ENCODE measurements around the gene TMEM240.

Gene TMEM240

DNA sequence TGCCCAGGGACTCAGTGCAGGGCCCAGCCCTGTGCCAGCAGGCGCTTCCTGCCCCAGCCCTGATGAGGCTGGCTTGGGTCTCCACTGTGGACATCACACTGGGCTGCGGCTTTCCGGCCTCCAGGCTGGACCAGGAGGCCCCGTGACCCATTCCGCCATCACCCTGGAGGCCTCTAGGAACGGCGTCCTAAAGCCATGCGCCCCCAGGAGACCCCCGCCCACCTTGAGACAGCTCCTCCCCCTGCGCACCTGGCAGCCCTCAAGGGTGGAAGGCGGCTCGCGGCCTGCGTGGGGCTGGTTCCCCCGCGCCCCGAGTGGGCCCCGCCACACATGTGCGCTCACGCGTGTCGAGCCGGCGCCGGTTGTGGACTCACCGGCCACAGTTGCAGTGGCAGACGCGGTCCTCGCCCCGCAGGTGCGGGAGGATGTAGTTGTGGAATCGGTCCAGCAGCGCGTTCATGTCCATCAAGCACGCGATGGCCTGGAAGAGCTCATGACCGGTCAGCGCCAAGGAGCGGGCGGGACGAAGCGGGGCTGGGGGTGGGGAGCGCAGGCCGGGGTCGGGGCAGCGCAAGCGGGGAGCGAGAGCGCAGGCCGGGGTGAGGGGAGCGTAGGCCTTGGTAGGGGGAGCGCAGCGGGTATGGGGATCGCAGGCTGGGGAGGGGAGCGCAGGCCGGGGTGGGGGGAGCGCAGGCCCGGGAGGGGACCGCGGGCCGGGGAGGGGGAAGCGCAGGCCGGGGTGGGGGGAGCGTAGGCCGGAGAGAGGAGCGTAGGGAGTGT is 924 bp downstream of the TMEM240 start:
- Histone ChIP-seq H2AFZ (ENCODE audit: low read depth) (no peak overlapping the region), H3K79me2 (ENCODE audit: insufficient read depth, low read depth) (no peaks in the 10 kb centered on the region), H3K4me2 (no peak overlapping the region), H3K4me3 (IDR thresholded peaks at IDR 0.05; ENCODE audit: insufficient read depth, low read depth, low read length) (no peak overlapping the region), H3K27me3 (ENCODE audit: insufficient read depth, low read depth) (no peaks in the 10 kb centered on the region), H3K27ac (no peak overlapping the region), H3K36me3 (ENCODE audit: insufficient read depth) (no peaks in the 10 kb centered on the region), H4K20me1 (ENCODE audit: insufficient read depth) (no peaks in the 10 kb centered on the region), H3K9ac (no peak overlapping the region), H3K4me1 (ENCODE audit: low read depth, poor library complexity, severe bottlenecking) (no peaks in the 10 kb centered on the region)
- TF ChIP-seq, protein P1, sequence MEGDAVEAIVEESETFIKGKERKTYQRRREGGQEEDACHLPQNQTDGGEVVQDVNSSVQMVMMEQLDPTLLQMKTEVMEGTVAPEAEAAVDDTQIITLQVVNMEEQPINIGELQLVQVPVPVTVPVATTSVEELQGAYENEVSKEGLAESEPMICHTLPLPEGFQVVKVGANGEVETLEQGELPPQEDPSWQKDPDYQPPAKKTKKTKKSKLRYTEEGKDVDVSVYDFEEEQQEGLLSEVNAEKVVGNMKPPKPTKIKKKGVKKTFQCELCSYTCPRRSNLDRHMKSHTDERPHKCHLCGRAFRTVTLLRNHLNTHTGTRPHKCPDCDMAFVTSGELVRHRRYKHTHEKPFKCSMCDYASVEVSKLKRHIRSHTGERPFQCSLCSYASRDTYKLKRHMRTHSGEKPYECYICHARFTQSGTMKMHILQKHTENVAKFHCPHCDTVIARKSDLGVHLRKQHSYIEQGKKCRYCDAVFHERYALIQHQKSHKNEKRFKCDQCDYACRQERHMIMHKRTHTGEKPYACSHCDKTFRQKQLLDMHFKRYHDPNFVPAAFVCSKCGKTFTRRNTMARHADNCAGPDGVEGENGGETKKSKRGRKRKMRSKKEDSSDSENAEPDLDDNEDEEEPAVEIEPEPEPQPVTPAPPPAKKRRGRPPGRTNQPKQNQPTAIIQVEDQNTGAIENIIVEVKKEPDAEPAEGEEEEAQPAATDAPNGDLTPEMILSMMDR (conservative IDR thresholded peaks at IDR 0.05; ENCODE audit: low read depth, low read length): no peak

DNA sequence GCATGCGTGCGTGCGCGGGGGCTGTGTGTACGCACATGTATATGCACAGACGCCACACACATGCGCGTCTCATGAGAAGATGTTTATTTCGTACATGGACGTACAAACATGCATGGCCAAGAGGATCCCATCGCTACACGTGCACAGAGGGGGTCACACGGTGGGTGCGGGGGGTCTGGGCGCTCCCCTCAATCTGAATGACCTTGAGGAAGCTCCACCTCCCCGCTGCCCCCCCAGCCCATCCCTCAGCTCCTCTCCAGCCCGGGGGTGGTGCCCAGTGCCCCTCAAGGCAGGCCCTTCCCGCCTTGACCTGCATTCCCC is 1.5 kb downstream of the TMEM240 start:
- Histone ChIP-seq H3K27ac (no peak overlapping the region), H4K20me1 (ENCODE audit: insufficient read depth) (no peaks in the 10 kb centered on the region)

DNA sequence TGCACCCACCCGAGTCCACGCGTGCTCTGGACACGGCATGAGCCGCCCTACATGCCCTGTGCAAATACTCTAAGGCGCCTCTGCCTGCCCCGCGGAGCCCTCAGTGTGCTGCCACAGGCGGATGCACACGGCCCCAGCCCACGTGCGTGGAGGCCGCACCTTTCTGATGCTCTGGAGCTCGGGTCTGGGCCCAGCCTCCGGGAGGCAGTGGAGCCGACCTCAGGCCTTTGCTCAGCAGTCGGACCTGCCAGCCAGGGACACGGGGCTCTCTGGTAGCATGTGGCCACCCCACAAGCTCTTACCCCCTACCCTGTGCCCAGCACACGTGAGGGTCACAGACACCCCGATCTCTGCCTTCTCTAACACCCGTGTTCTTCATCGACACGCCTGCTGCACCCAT is 2.1 kb downstream of the TMEM240 start:
- H3K36me3 ChIP-seq (ENCODE audit: insufficient read depth): no peaks in the 10 kb centered on the region
- no peak overlapping the region for H2AFZ ChIP-seq (ENCODE audit: low read depth)
- no peak overlapping the region for H3K27ac ChIP-seq
- H3K4me3 ChIP-seq (IDR thresholded peaks at IDR 0.05; ENCODE audit: insufficient read depth, low read depth, low read length): no peak overlapping the region
- H3K27me3 ChIP-seq (ENCODE audit: insufficient read depth, low read depth): no peaks in the 10 kb centered on the region
- H3K79me2 ChIP-seq (ENCODE audit: insufficient read depth, low read depth): no peaks in the 10 kb centered on the region
- no peaks in the 10 kb centered on the region for H3K4me1 ChIP-seq (ENCODE audit: low read depth, poor library complexity, severe bottlenecking)
- no peak overlapping the region for H3K9ac ChIP-seq
- H3K4me2 ChIP-seq: no peak overlapping the region
- TF ChIP-seq, protein P1 (conservative IDR thresholded peaks at IDR 0.05; ENCODE audit: low read depth, low read length): no peak
- H4K20me1 ChIP-seq (ENCODE audit: insufficient read depth): no peaks in the 10 kb centered on the region

More for the DNA sequence above, 1.5 kb downstream of the TMEM240 start:
- Histone ChIP-seq H3K4me1 (ENCODE audit: low read depth, poor library complexity, severe bottlenecking) (no peaks in the 10 kb centered on the region), H3K4me2 (no peak overlapping the region), H2AFZ (ENCODE audit: low read depth) (no peak overlapping the region), H3K27me3 (ENCODE audit: insufficient read depth, low read depth) (no peaks in the 10 kb centered on the region), H3K4me3 (IDR thresholded peaks at IDR 0.05; ENCODE audit: insufficient read depth, low read depth, low read length) (no peak overlapping the region), H3K79me2 (ENCODE audit: insufficient read depth, low read depth) (no peaks in the 10 kb centered on the region), H3K36me3 (ENCODE audit: insufficient read depth) (no peaks in the 10 kb centered on the region), H3K9ac (no peak overlapping the region)
- TF ChIP-seq, protein P1 (conservative IDR thresholded peaks at IDR 0.05; ENCODE audit: low read depth, low read length): no peak

DNA sequence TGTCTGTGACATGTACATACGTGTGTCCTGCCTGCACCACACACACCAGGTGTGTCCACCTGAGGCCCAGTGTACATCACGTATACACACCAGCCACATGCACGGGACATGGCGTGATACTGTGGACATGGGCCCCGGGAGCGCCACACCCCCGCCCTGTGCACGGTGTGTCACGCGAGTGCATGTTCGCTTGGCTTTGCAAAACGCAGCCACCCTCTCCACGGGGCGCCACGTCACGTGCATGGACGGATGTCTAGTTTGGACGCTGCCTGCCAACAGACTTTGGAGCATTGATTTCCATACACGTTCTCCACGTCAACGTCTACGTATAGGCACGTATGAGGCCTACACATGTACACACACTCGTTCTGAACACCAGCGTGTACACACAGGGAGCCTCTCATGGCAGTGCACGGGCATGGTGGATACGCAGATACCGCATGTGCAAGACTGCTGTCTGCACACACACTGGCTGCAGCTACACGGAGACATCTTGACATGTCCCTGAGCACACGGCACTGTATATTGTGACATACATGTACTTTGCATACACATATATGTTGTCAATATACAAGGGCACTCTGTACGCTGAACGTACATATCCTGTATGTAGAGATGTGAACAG is 2.7 kb downstream of the TMEM240 start:
- TF ChIP-seq, protein P1 (conservative IDR thresholded peaks at IDR 0.05; ENCODE audit: low read depth, low read length): no peak
- no peak overlapping the region for H3K4me3 ChIP-seq (IDR thresholded peaks at IDR 0.05; ENCODE audit: insufficient read depth, low read depth, low read length)
- no peaks in the 10 kb centered on the region for H3K4me1 ChIP-seq (ENCODE audit: low read depth, poor library complexity, severe bottlenecking)
- H3K36me3 ChIP-seq (ENCODE audit: insufficient read depth): no peaks in the 10 kb centered on the region
- H3K27me3 ChIP-seq (ENCODE audit: insufficient read depth, low read depth): no peaks in the 10 kb centered on the region
- H3K4me2 ChIP-seq: no peak overlapping the region
- H3K9ac ChIP-seq: no peak overlapping the region
- no peaks in the 10 kb centered on the region for H3K79me2 ChIP-seq (ENCODE audit: insufficient read depth, low read depth)
- H2AFZ ChIP-seq (ENCODE audit: low read depth): no peak overlapping the region
- H3K27ac ChIP-seq: no peak overlapping the region
- H4K20me1 ChIP-seq (ENCODE audit: insufficient read depth): no peaks in the 10 kb centered on the region

Data from KMS-11 (cell line).